Measurements from ENCODE around the gene ARHGDIG. TPM values are rescaled to one million over a fixed set of nuclear protein-coding genes. Genes with fewer than 3 reads are reported as not detected.
A peak's percentile ranks its signal among the peaks of the same experiment; 100 is the strongest.
"Not testable (repeated sequence)": the region's sequence is repeated elsewhere in the genome, so short reads cannot be mapped to it uniquely, and the experiment has no call there.

The ARHGDIG gene
- total and polyA plus RNA-seq, 9 of the 15 experiments (the other 6 are each of a cell fraction or from before 2014, with no cell fraction given), result 0.36 to 2.5 (median 0.64) TPM; not detected in 2

- TF ChIP-seq SMARCA4 (IDR thresholded peaks at IDR 0.05), result peak; percentile 48; the same call in 1 of the 2 replicates
- TF ChIP-seq DMBX1 (CRISPR knock-in tag; IDR thresholded peaks at IDR 0.05; ENCODE audit: borderline replicate concordance), result 0 out of 2 replicates have a peak, but pooled peaks have one; percentile 25
- peak; percentile 39; the same call in 1 of the 2 replicates for TF ChIP-seq SMARCE1 (IDR thresholded peaks at IDR 0.05)
- TF ChIP-seq MTA2 (IDR thresholded peaks at IDR 0.05; ENCODE audit: low read depth), result 0 out of 2 replicates have a peak, but pooled peaks have one; percentile 27
- TF ChIP-seq CBFA2T2 (conservative IDR thresholded peaks at IDR 0.05), result peak; percentile 56
- peak in 1 of 2 experiments; percentile 15; a peak in 1 of 4 replicates for TF ChIP-seq KDM1A (IDR thresholded peaks at IDR 0.05)
- TF ChIP-seq NR2C1 (IDR thresholded peaks at IDR 0.05), result not testable (repeated sequence)
- peak; percentile 28; the same call in 1 of the 2 replicates for TF ChIP-seq NR2C1 (tag; IDR thresholded peaks at IDR 0.05)
- peak; percentile 10; the same call in 1 of the 2 replicates for TF ChIP-seq TCF3 (CRISPR knock-in tag; IDR thresholded peaks at IDR 0.05)
- peak; percentile 71 for TF ChIP-seq ARID1B (IDR thresholded peaks at IDR 0.05)
Observed at GRCh38 chr16:258091-258490, 22.3 kb upstream of the ARHGDIG start (continued).

- no peaks in the 10 kb centered on the region for H3K27me3 ChIP-seq (ENCODE audit: control insufficient read depth in 2 of 2, insufficient read depth in 2 of 2, low read length in 2 of 2)
- no TSS peak for BruUV-seq (replicated peaks)
- 6% methylated on average over 10 of the region's 10 CpGs for WGBS (ENCODE audit: insufficient coverage, low coverage, missing lambda C conversion rate)
- peak; percentile 80 for ATAC-seq
- CTCF ChIA-PET (ENCODE audit: low intra/inter-chr PET ratio), result no interaction called here
- peak overlapping the region; percentile 54 for H3K4me2 ChIP-seq (ENCODE audit: insufficient read depth, low read length)
- H3K27ac ChIP-seq (ENCODE audit: extremely low read depth, low read depth, low read length), result peak overlapping the region; percentile 29; the same call in 2 of the 3 replicates
- no peaks in the 10 kb centered on the region for H3K9me3 ChIP-seq (replicated peaks; ENCODE audit: control insufficient read depth, insufficient read depth, low read depth, low read length)
- peaks cover 31% of the 10 kb centered on the region; the same call in 2 of the 3 replicates for H3K36me3 ChIP-seq (ENCODE audit: control insufficient read depth, insufficient read depth, low read length)
- H3K4me1 ChIP-seq (replicated peaks in 1 of 2; ENCODE audit: control insufficient read depth in 2 of 2, insufficient read depth in 2 of 2, low read length in 2 of 2), result peaks cover 13 to 45% of the 10 kb centered on the region in 2 experiments; a peak in 4 of 5 replicates
- H3K79me2 ChIP-seq (ENCODE audit: control insufficient read depth, insufficient read depth, low read length), result no peaks in the 10 kb centered on the region
- DNase-seq (ENCODE audit: extremely low read depth in 1 of 4, low spot score in 3 of 4), result peak in 2 of 4 experiments; percentile 31 to 63
- in situ Hi-C loops (cut with MboI) (no loop called here), intact Hi-C loops (cut with micrococcal nuclease) (no loop called here)
- peak; percentile 88 for FAIRE-seq
- H2AFZ ChIP-seq (ENCODE audit: low read depth, low read length), result peak overlapping the region; percentile 43; the same call in 1 of the 2 replicates
- H3K9ac ChIP-seq (ENCODE audit: insufficient read depth in 1 of 2, low read depth in 2 of 2, low read length in 2 of 2), result peak overlapping the region; percentile 21 to 68; a peak in 3 of 4 replicates
- POLR2A ChIA-PET, result interaction anchor here (0.7 to 1.0 kb wide), 3 partner anchors 10 to 24 kb away, joined by 3 to 4 read pairs (median 3); no protein-coding TSS in a partner anchor
- peaks cover 4% of the 10 kb centered on the region for H3K9me1 ChIP-seq (ENCODE audit: control insufficient read depth, insufficient read depth, low read length)
- no peak overlapping the region for H3K4me3 ChIP-seq
- H4K20me1 ChIP-seq (replicated peaks; ENCODE audit: control insufficient read depth, insufficient read depth, low read length), result no peaks in the 10 kb centered on the region
- TF ChIP-seq TCF3 (CRISPR knock-in tag; IDR thresholded peaks at IDR 0.05) (peak; percentile 70), EP300 (IDR thresholded peaks at IDR 0.05; ENCODE audit: low read length) (peak; percentile 15; the same call in 1 of the 2 replicates), KAT2B (IDR thresholded peaks at IDR 0.05; ENCODE audit: low read depth, low read length) (no peak), MYC (IDR thresholded peaks at IDR 0.05; ENCODE audit: low read depth, low read length) (0 out of 2 replicates have a peak, but pooled peaks have one; percentile 7), MYC (CRISPR knock-in tag; IDR thresholded peaks at IDR 0.05; ENCODE audit: borderline replicate concordance, low read depth) (no peak), CC2D1A (IDR thresholded peaks at IDR 0.05) (peak; percentile 54; the same call in 1 of the 2 replicates), ZBTB5 (IDR thresholded peaks at IDR 0.05) (peak; percentile 58; the same call in 1 of the 2 replicates), ZNF146 (CRISPR knock-in tag; IDR thresholded peaks at IDR 0.05; ENCODE audit: unreplicated experiment) (no peak)
Observed at GRCh38 chr16:259226-259625, 21.2 kb upstream of the ARHGDIG start.
